Measurements from ENCODE around the gene PTPRN2. TPM values are rescaled to one million over a fixed set of nuclear protein-coding genes. Genes with fewer than 3 reads are reported as not detected.

PTPRN2 gene
- total and polyA plus RNA-seq, 2 of the 8 experiments (the other 6 are each of a cell fraction or from before 2014, with no cell fraction given): 2.6 to 4.5 TPM

- no peak overlapping the region for H3K14ac ChIP-seq (ENCODE audit: insufficient read length)
- no peak overlapping the region for H2AFZ ChIP-seq (ENCODE audit: low read length)
- no peak overlapping the region for H3K9ac ChIP-seq (replicated peaks in 1 of 4; ENCODE audit: extremely low read depth in 1 of 4, low read depth in 3 of 4, low read length in 3 of 4)
- no peak overlapping the region for H2BK15ac ChIP-seq (ENCODE audit: low read length)
- no peak overlapping the region for H2AK5ac ChIP-seq (ENCODE audit: low read depth, low read length)
- H3K79me2 ChIP-seq (ENCODE audit: control insufficient read depth in 1 of 2, insufficient read depth in 2 of 2, low read length in 2 of 2): no peaks in the 10 kb centered on the region
- H3K9me3 ChIP-seq (ENCODE audit: insufficient read depth in 2 of 2, low read depth in 1 of 2, low read length in 1 of 2): no peaks in the 10 kb centered on the region
- H4K5ac ChIP-seq (ENCODE audit: insufficient read length, low read depth, low read length): no peak overlapping the region
- CTCF ChIA-PET (ENCODE audit: partially characterized antibody): interaction anchor here (1.1 to 2.3 kb wide), 2 partner anchors 11 to 22 kb away, joined by 4 to 9 read pairs; no protein-coding TSS in a partner anchor
- no peak overlapping the region for H3K23ac ChIP-seq (ENCODE audit: insufficient read length)
- no peak overlapping the region for H2BK5ac ChIP-seq (ENCODE audit: low read depth, low read length)
- H2BK20ac ChIP-seq (ENCODE audit: low read length): no peak overlapping the region
- no peaks in the 10 kb centered on the region for H3K79me1 ChIP-seq (ENCODE audit: low read depth, low read length)
- H3K36me3 ChIP-seq (ENCODE audit: control insufficient read depth in 2 of 4, insufficient read depth in 4 of 4, low read length in 3 of 4): no peaks in the 10 kb centered on the region
- H3K4ac ChIP-seq (replicated peaks; ENCODE audit: insufficient read length, low read depth, low read length): no peak overlapping the region
- no peaks in the 10 kb centered on the region for H3K23me2 ChIP-seq (ENCODE audit: low read depth, low read length)
- H2BK120ac ChIP-seq (replicated peaks; ENCODE audit: low read depth, low read length): no peak overlapping the region
- POLR2A ChIA-PET (ENCODE audit: partially characterized antibody): no interaction called here
- WGBS, 2 experiments (ENCODE audit: extremely low coverage in 1 of 2, insufficient coverage in 1 of 2, insufficient read length in 1 of 2, insufficient replicate concordance in 2 of 2, low coverage in 1 of 2, low lambda C conversion rate in 2 of 2, missing lambda C conversion rate in 1 of 2): 98% methylated on average over 28 of the region's 30 CpGs; no CpG with 5 or more reads in 1 of the 2 experiments
- no peak overlapping the region for H3K56ac ChIP-seq (replicated peaks; ENCODE audit: insufficient read length, low read depth, low read length)
- H3K4me3 ChIP-seq (ENCODE audit: extremely low read depth in 1 of 4, insufficient read depth in 2 of 4, low read depth in 3 of 4, low read length in 4 of 4): no peak overlapping the region
- DNase-seq (ENCODE audit: low read depth in 1 of 2, low spot score in 2 of 2) (no peak), FAIRE-seq (no peak)
- H3K4me1 ChIP-seq (replicated peaks in 1 of 4; ENCODE audit: control insufficient read depth in 3 of 4, insufficient read depth in 4 of 4, low read length in 3 of 4): peaks cover 0 to 4% (median 1%) of the 10 kb centered on the region in 4 experiments; a peak in 2 of 7 replicates
- no peak overlapping the region for H3K4me2 ChIP-seq (ENCODE audit: insufficient read depth in 1 of 2, low read depth in 2 of 2, low read length in 2 of 2)
- no peaks in the 10 kb centered on the region for H4K20me1 ChIP-seq (replicated peaks in 1 of 2; ENCODE audit: control insufficient read depth in 1 of 2, insufficient read depth in 2 of 2, low read length in 2 of 2)
- H3K18ac ChIP-seq (ENCODE audit: extremely low read depth, low read length): no peak overlapping the region; the same call in 1 of the 2 replicates
- H2BK12ac ChIP-seq (ENCODE audit: low read depth, low read length): no peak overlapping the region
- H4K8ac ChIP-seq (ENCODE audit: extremely low read depth, insufficient read depth, low read length): 0 out of 2 replicates have a peak overlapping the region, but pooled peaks have one; percentile 78
- H4K91ac ChIP-seq (replicated peaks; ENCODE audit: insufficient read length, low read length): no peak overlapping the region
- H3K27me3 ChIP-seq (replicated peaks in 1 of 4; ENCODE audit: control insufficient read depth in 3 of 4, extremely low read depth in 1 of 4, insufficient read depth in 3 of 4, low read length in 3 of 4): no peaks in the 10 kb centered on the region
- no peak overlapping the region for H3K27ac ChIP-seq (ENCODE audit: low read depth, low read length)
- TF ChIP-seq ATF2 (IDR thresholded peaks at IDR 0.05; ENCODE audit: low read length) (no peak), TAF1 (IDR thresholded peaks at IDR 0.05; ENCODE audit: low read depth, low read length) (no peak), RFX5 (IDR thresholded peaks at IDR 0.05; ENCODE audit: borderline replicate concordance, low read depth, low read length) (no peak), POLR2A (IDR thresholded peaks at IDR 0.05; ENCODE audit: control extremely low read depth in 1 of 2, low read depth in 2 of 2, low read length in 2 of 2) (no peak), RBBP5 (IDR thresholded peaks at IDR 0.05; ENCODE audit: borderline replicate concordance, low read depth, low read length) (no peak), TCF12 (IDR thresholded peaks at IDR 0.05; ENCODE audit: low read depth, low read length) (no peak), EP300 (IDR thresholded peaks at IDR 0.05; ENCODE audit: borderline replicate concordance in 1 of 2, low read depth in 2 of 2, low read length in 2 of 2) (no peak), ATF3 (IDR thresholded peaks at IDR 0.05; ENCODE audit: insufficient read depth, low read depth, low read length) (no peak), ASH2L (IDR thresholded peaks at IDR 0.05; ENCODE audit: low read length) (no peak), KDM1A (IDR thresholded peaks at IDR 0.05; ENCODE audit: borderline replicate concordance, low read length) (no peak), JUND (IDR thresholded peaks at IDR 0.05; ENCODE audit: low read length) (no peak), KDM5A (IDR thresholded peaks at IDR 0.05; ENCODE audit: low read length) (no peak)
Measured at GRCh38 chr7:157897681-157898080, 689.9 kb downstream of the PTPRN2 start.

Measured in H1 (cell line).